ENCODE data around the gene RELB. TPM values are rescaled to one million over a fixed set of nuclear protein-coding genes. Genes with fewer than 3 reads are reported as not detected.

RELB gene
- polyA plus RNA-seq, 2 of the 4 experiments (the other 2 are of a cell fraction), result 8.1 to 9.6 TPM

DNA sequence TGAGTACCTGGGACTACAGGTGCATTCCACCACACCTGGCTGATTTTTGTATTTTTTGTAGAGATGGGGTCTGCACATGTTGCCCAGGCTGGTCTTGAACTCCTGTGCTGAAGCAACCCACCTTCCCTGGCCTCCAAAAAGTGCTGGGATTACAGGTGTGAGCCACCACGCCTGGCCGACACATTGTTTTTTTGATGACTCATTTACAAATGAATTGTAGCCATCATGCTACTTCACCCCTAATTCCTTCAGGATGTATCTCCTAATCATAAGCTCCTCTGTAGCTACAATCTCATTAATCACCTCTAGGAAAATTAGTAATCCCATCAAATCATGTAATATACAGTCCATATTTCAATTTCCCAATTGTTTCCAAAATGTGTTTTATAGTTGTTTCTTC is 17.9 kb downstream of the RELB start:
- Histone ChIP-seq H3K9me3 (no peaks in the 10 kb centered on the region), H3K27ac (no peak overlapping the region), H3K4me1 (no peaks in the 10 kb centered on the region), H3K4me3 (no peak overlapping the region), H3K4me2 (no peak overlapping the region)
- TF ChIP-seq BCL3 (IDR thresholded peaks at IDR 0.05) (no peak), MAX (IDR thresholded peaks at IDR 0.05) (no peak), FOSL2 (IDR thresholded peaks at IDR 0.05) (no peak), FOSL2 (CRISPR knock-in tag; IDR thresholded peaks at IDR 0.05) (peak; percentile 66), POLR2A (IDR thresholded peaks at IDR 0.05; ENCODE audit: low read length) (no peak), POLR2AphosphoS2 (conservative IDR thresholded peaks at IDR 0.05; ENCODE audit: low read length) (no peak), HOXA7 (CRISPR knock-in tag; IDR thresholded peaks at IDR 0.05) (no peak)
- WGBS (ENCODE audit: missing lambda C conversion rate), result 86% methylated on average over 2 of the region's 2 CpGs
- FAIRE-seq (peak; percentile 65), DNase-seq (ENCODE audit: low read depth in 1 of 2, low spot score in 1 of 2) (no peak), ATAC-seq (no peak)
- CTCF ChIA-PET, result interaction anchor here (0.8 to 2.4 kb wide), 7 partner anchors 9 to 41 kb away, joined by 3 to 6 read pairs (median 4); partner anchors contain the start of gene CLASRP
- POLR2A ChIA-PET, result no interaction called here

DNA sequence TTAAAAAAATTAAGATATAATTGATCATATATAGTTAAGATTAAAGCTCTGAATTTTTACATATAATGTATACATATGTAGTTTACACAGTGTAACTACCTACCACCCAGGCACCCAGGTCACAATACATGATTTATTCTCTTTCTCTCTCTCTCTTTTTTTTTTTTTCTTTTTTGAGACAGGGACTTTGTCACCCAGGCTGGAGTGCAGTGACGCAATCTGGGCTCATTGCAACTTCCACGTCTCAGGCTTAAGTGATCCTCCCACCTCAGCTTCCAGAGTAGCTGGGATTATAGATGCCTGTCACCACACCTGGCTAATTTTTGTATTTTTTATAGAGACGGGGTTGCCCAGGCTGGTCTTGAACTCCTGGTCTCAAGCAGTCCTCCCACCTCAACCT is 18.8 kb downstream of the RELB start:
- CTCF ChIA-PET, result interaction anchor here (0.8 to 2.9 kb wide), 8 partner anchors 9 to 40 kb away, joined by 3 to 14 read pairs (median 4); partner anchors contain the start of gene CLASRP
- no peaks in the 10 kb centered on the region for H3K4me1 ChIP-seq
- WGBS (ENCODE audit: missing lambda C conversion rate), result 87% methylated on average over 3 of the region's 3 CpGs
- H3K27ac ChIP-seq, result no peak overlapping the region
- H3K4me3 ChIP-seq, result no peak overlapping the region
- FAIRE-seq, result no peak
- POLR2A ChIA-PET, result no interaction called here
- H3K4me2 ChIP-seq, result no peak overlapping the region
- no peak for ATAC-seq
- DNase-seq (ENCODE audit: low read depth in 1 of 2, low spot score in 1 of 2), result no peak
- no peaks in the 10 kb centered on the region for H3K9me3 ChIP-seq
- TF ChIP-seq CEBPB (IDR thresholded peaks at IDR 0.05) (0 out of 4 replicates have a peak, but pooled peaks of 1 of the 2 experiments have one; percentile 22), MAZ (IDR thresholded peaks at IDR 0.05; ENCODE audit: borderline replicate concordance, low read depth, low read length) (no peak)

DNA sequence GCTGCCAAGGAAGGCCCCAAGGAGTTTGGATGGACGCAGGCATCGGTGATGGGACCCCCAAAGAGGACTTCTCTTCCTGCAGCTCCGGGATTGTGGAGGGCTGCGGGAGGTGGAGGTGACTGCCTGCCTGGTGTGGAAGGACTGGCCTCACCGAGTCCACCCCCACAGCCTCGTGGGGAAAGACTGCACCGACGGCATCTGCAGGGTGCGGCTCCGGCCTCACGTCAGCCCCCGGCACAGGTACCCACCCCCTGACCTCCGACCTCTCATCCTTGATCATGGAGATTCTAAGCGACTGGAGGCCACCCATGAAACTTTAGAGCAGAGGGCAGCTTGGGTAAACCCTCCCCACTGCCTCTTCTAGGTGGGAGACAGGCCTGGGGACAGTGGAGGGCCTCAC is 20.7 kb downstream of the RELB start:
- POLR2A ChIA-PET, result no interaction called here

More for the DNA sequence above, 20.7 kb downstream of the RELB start:
- no peak overlapping the region for H3K4me2 ChIP-seq
- ATAC-seq (no peak; a peak in 1 of 6 replicates), FAIRE-seq (no peak), DNase-seq (ENCODE audit: low read depth in 1 of 2, low spot score in 1 of 2) (no peak)
- TF ChIP-seq, protein P1, sequence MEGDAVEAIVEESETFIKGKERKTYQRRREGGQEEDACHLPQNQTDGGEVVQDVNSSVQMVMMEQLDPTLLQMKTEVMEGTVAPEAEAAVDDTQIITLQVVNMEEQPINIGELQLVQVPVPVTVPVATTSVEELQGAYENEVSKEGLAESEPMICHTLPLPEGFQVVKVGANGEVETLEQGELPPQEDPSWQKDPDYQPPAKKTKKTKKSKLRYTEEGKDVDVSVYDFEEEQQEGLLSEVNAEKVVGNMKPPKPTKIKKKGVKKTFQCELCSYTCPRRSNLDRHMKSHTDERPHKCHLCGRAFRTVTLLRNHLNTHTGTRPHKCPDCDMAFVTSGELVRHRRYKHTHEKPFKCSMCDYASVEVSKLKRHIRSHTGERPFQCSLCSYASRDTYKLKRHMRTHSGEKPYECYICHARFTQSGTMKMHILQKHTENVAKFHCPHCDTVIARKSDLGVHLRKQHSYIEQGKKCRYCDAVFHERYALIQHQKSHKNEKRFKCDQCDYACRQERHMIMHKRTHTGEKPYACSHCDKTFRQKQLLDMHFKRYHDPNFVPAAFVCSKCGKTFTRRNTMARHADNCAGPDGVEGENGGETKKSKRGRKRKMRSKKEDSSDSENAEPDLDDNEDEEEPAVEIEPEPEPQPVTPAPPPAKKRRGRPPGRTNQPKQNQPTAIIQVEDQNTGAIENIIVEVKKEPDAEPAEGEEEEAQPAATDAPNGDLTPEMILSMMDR (IDR thresholded peaks at IDR 0.05), result no peak
- TF ChIP-seq FOXS1 (CRISPR knock-in tag; IDR thresholded peaks at IDR 0.05) (no peak), FOSL2 (IDR thresholded peaks at IDR 0.05) (no peak), FOSL2 (CRISPR knock-in tag; IDR thresholded peaks at IDR 0.05) (no peak), USF2 (IDR thresholded peaks at IDR 0.05) (no peak), ZNF302 (CRISPR knock-in tag; IDR thresholded peaks at IDR 0.05) (no peak), PBX3 (IDR thresholded peaks at IDR 0.05) (no peak), CBX8 (IDR thresholded peaks at IDR 0.05) (no peak)
- TF ChIP-seq, protein P2, sequence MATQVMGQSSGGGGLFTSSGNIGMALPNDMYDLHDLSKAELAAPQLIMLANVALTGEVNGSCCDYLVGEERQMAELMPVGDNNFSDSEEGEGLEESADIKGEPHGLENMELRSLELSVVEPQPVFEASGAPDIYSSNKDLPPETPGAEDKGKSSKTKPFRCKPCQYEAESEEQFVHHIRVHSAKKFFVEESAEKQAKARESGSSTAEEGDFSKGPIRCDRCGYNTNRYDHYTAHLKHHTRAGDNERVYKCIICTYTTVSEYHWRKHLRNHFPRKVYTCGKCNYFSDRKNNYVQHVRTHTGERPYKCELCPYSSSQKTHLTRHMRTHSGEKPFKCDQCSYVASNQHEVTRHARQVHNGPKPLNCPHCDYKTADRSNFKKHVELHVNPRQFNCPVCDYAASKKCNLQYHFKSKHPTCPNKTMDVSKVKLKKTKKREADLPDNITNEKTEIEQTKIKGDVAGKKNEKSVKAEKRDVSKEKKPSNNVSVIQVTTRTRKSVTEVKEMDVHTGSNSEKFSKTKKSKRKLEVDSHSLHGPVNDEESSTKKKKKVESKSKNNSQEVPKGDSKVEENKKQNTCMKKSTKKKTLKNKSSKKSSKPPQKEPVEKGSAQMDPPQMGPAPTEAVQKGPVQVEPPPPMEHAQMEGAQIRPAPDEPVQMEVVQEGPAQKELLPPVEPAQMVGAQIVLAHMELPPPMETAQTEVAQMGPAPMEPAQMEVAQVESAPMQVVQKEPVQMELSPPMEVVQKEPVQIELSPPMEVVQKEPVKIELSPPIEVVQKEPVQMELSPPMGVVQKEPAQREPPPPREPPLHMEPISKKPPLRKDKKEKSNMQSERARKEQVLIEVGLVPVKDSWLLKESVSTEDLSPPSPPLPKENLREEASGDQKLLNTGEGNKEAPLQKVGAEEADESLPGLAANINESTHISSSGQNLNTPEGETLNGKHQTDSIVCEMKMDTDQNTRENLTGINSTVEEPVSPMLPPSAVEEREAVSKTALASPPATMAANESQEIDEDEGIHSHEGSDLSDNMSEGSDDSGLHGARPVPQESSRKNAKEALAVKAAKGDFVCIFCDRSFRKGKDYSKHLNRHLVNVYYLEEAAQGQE (IDR thresholded peaks at IDR 0.05), result no peak
- 90% methylated on average over 14 of the region's 14 CpGs for WGBS (ENCODE audit: missing lambda C conversion rate)
- no peaks in the 10 kb centered on the region for H3K4me1 ChIP-seq
- no peak overlapping the region for H3K4me3 ChIP-seq
- H3K9me3 ChIP-seq, result no peaks in the 10 kb centered on the region
- CTCF ChIA-PET, result interaction anchor here (0.6 to 2.9 kb wide), 5 partner anchors 16 to 52 kb away, joined by 3 to 14 read pairs (median 3); no protein-coding TSS in a partner anchor
- H3K27ac ChIP-seq, result no peak overlapping the region

All from A549 (cell line).